ENCODE results near the gene ASCC3.

ASCC3 gene

GRCh38 chr6:100724696-100725095 lies 156.4 kb downstream of the ASCC3 start:
- no peak for FAIRE-seq

DNA sequence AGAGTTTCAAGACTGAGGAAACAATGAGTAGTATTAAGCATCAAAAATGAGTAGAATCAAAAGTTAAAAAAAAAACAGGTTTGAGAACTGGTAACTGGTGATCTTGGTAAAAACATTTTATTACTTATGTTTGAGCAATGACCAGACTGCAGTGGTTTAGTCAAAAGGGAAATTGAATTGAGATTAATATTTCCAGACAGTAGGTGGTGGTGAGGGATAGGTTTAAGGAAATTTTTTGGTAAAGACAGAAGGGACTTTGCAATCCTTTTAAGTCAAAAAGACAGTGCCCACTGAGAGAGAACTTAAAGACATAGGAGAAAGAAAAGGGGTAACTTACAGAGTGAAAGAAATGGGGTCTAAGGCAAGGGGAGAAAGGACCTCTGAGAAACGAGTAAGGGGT lies 156.9 kb downstream of the ASCC3 start:
- no peak for FAIRE-seq
- no peak for DNase-seq (ENCODE audit: low spot score)

More at GRCh38 chr6:100724696-100725095, 156.4 kb downstream of the ASCC3 start:
- DNase-seq (ENCODE audit: low spot score): no peak

DNA sequence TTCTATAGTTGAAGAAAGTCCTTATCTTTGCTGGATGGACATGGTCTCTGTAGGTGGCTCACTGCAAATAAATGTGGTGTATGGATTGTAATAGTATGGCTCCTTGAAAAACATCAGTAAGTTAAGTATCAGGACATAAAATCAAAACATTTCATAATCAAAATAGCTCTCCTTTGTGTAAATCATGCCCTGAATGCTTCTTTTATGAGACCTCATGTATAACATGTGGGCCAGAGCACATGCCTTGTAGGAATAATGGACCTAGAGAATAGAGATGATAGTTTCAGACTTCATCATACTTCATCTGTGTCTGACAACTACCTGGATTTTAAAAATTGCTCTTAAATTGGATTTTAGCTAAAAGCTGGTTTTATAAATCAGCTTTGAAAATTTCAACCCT lies 159.9 kb downstream of the ASCC3 start:
- FAIRE-seq: no peak
- DNase-seq (ENCODE audit: low spot score): no peak

GRCh38 chr6:100719883-100720682 lies 161.0 kb downstream of the ASCC3 start:
- no peak for FAIRE-seq
- DNase-seq (ENCODE audit: low spot score): no peak

- FAIRE-seq (no peak), DNase-seq (ENCODE audit: low spot score) (no peak)
Measured at GRCh38 chr6:100712997-100713396, 168.1 kb downstream of the ASCC3 start.

DNA sequence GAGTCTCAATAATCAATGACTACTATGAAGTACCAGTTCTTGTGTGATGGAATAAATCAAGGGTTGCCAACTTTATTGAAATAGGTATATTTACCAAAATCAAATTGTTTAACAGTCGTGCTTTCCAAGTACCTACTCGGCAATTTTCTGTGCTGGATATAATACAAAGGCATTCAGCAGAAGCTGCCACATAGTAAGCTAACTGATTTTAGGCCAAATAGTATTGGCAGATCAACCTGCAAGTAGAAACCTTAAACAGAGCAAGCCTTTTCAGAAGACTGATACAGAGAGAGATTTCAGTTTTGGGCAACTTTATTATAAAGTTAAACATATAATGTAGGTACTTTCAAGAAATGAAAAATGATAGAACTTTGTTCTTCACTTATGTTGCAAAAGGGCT lies 174.6 kb downstream of the ASCC3 start:
- DNase-seq (ENCODE audit: low spot score) (no peak), FAIRE-seq (no peak)

- no peak for FAIRE-seq
- no peak for DNase-seq (ENCODE audit: low spot score)
Measured at GRCh38 chr6:100704961-100705360, 176.2 kb downstream of the ASCC3 start.

DNA sequence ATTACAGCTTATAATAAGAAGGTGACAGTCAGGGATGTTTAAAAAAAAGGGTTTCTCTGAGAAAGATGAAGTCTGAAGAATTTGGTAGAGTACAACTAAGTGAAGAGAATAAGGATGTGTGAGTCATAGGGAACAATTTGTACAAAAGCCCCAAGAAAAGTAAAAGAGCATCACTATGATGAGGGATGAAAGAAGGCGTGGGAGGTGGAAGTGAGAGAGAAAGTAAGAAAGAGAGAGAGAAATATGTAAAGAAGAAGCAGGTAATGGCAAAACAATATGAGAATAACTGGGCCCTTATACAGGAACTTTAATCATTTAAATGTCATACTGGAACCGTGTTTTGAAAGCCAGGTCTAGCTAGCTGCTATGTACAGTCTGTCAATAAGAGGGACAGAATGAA lies 179.4 kb downstream of the ASCC3 start:
- no peak for FAIRE-seq
- no peak for DNase-seq (ENCODE audit: low spot score)

DNA sequence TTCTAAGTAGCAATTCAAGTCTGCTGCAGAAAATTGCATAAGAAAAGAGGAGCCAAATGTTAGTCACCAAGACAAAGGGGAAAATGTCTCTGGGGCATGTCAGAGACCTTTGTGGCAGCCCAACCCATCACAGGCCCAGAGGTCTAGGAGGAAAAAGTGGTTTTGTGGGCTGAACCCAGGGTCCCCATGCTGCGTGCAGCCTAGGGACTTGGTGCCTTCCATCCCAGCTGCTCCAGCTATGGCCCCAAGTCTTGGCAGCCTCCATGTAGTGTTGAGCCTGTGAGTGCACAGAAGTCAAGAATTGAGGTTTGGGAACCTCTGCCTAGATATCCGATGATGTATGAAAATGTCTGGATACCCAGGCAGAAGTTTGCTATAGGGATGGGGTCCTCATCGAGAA lies 181.1 kb downstream of the ASCC3 start:
- DNase-seq (ENCODE audit: low spot score) (no peak), FAIRE-seq (no peak)

DNA sequence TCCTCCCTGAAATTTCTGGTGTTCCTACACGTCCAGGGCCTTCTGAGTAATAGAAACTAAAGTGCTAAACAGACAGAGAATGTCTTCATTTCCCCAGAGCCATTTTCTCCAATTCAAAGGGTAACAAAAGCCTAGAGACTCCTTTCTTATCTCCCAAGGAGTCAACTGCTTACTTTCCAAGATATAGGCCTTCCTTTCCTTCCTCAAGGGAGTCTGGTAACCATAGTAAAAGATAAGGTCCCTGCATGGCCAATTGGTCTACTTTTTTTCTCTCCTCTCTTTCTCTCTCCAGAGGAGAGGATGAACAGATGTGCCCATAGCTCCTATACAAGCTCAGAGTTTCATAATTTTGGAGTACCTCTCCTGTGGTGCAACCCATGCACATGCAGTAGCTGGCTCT lies 185.7 kb downstream of the ASCC3 start:
- FAIRE-seq (no peak), DNase-seq (ENCODE audit: low spot score) (no peak)

DNA sequence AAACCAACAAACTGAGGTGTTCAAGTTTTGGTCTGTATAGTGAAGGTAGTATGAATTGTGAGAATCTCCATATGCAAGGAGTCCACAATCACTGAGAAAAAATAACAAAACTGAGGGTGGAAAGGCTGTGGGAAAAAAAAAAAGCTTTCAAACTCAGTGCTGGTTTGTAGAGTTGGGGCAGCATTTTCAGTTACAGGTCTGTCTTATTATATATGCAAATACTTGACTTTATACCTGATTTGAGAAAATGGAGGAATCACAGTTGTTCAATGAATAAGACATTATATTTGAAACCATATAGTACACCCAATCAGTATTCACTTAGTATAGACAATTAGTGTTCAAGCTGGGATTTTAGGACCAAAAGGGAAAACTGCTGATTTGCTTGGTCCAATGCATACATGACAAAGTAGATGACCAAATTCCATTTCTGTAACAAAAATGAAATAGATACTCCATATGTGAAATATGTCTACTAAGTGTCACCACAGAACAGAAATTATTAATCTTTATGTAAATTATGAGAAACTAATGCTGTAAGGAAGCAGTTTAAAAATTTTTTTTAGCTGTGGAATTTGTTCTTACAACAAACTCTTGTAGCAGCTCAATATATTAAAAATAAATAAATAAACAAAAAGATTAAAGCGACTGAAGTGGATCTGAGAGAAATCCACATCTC lies 187.7 kb downstream of the ASCC3 start:
- FAIRE-seq (no peak), DNase-seq (ENCODE audit: low spot score) (no peak)

- DNase-seq (ENCODE audit: low spot score): no peak
- no peak for FAIRE-seq
Measured at GRCh38 chr6:100691972-100692371, 189.2 kb downstream of the ASCC3 start.

GRCh38 chr6:100686216-100686615 lies 194.9 kb downstream of the ASCC3 start:
- FAIRE-seq: no peak

DNA sequence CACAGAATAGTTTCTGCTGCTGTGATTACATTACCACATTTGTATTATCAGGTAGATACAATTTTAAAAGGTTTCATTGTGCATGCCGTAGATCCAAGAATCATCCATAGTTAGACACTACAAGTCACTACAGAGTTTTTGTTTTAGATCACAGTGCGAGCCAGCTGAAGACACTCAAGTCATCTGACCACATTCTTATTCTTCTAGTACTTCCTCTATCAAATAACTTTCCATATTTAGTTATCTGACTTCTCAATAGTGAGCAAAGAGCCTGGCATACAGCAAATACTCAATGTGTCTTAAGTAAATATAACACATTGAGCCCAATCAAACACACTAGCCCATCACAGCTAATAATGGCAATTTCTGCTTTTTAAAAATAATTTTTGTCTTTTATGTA lies 195.4 kb downstream of the ASCC3 start:
- FAIRE-seq: no peak
- no peak for DNase-seq (ENCODE audit: low spot score)

More at GRCh38 chr6:100686216-100686615, 194.9 kb downstream of the ASCC3 start:
- DNase-seq (ENCODE audit: low spot score): no peak

- FAIRE-seq (no peak), DNase-seq (ENCODE audit: low spot score) (no peak)
Measured at GRCh38 chr6:100680163-100680562, 201.0 kb downstream of the ASCC3 start.

DNA sequence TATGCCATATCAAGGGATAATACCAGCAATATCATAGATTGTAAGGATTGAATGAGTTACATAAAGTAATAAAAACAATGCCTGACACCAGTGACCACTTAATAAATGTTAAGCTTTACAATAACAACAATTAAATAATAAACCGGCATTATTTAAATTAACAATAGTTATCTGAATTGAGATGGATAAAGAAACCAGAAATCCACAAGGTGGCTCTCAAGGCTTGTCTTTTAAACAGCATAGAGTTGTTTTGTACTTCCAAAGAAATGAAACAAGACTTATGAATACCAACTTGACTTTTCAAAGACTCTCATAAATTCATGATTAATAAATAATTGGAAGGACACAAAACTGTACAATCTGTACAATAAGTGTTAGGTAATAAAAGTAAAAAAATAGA lies 203.1 kb downstream of the ASCC3 start:
- FAIRE-seq (no peak), DNase-seq (ENCODE audit: low spot score) (no peak)

- no peak for DNase-seq (ENCODE audit: low spot score)
- no peak for FAIRE-seq
Measured at GRCh38 chr6:100677240-100677639, 203.9 kb downstream of the ASCC3 start.

- DNase-seq (ENCODE audit: low spot score): no peak
- no peak for FAIRE-seq
Measured at GRCh38 chr6:100673641-100674040, 207.5 kb downstream of the ASCC3 start.

- DNase-seq (ENCODE audit: low spot score) (no peak), FAIRE-seq (no peak)
Measured at GRCh38 chr6:100671740-100672139, 209.4 kb downstream of the ASCC3 start.

DNA sequence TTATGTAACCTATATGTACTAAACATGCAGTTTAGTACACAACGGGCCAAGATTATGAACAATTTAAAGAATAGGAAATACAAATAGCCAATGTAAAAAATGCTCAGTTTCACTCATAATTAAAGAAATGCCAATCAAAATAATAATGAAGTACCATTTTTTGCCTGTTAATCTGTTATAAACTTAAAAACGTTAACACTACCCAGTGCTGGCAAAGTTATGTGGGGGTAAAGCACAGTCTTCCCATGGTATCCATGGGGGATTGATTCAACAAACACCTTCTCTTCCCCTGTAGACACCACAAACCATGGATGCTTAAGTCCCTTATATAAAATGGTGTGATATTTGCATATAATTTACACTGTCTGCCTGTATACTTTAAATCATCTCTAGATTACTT lies 211.1 kb downstream of the ASCC3 start:
- no peak for FAIRE-seq

GRCh38 chr6:100665041-100665380 lies 216.1 kb downstream of the ASCC3 start:
- DNase-seq (ENCODE audit: low spot score): no peak
- no peak for FAIRE-seq

More for the DNA sequence above, 211.1 kb downstream of the ASCC3 start:
- no peak for DNase-seq (ENCODE audit: low spot score)

- FAIRE-seq (no peak), DNase-seq (ENCODE audit: low spot score) (no peak)
Measured at GRCh38 chr6:100664274-100665040, 216.7 kb downstream of the ASCC3 start.
